H9 (cell line): ENCODE measurements around the gene COL4A2. TPM values are rescaled to one million over a fixed set of nuclear protein-coding genes. Genes with fewer than 3 reads are reported as not detected.

ENCODE experiments used
- DNase-seq: peaks from one replicate; pipeline ENCODE4 v3.0.0-alpha.2; 2017
- H2AFZ ChIP-seq: one replicate; pipeline ENCODE4 v1.6.1; 2013; ENCODE audit warnings: mild to moderate bottlenecking, low read length, control low read depth, moderate library complexity
- H2AK5ac ChIP-seq: 2 replicates; pipeline ENCODE4 v1.6.1; 2013; ENCODE audit warnings: low read length, control low read depth, mixed read lengths; ENCODE audit not compliant: insufficient read length
- H2BK120ac ChIP-seq: one replicate; pipeline ENCODE4 v1.6.1; 2013; ENCODE audit warnings: low read depth, mild to moderate bottlenecking, low read length, control low read depth, inconsistent platforms; ENCODE audit not compliant: poor library complexity, severe bottlenecking
- H2BK12ac ChIP-seq: 2 replicates; pipeline ENCODE4 v1.6.1; 2013; ENCODE audit warnings: low read length, control low read depth, mixed read lengths, low read depth; ENCODE audit not compliant: insufficient read length
- H2BK15ac ChIP-seq: 2 replicates; pipeline ENCODE4 v1.6.1; 2013; ENCODE audit warnings: low read depth, low read length, control low read depth
- H2BK20ac ChIP-seq: one replicate; pipeline ENCODE4 v1.6.1; 2013; ENCODE audit warnings: low read depth, mild to moderate bottlenecking, low read length, control low read depth, inconsistent platforms; ENCODE audit not compliant: poor library complexity, severe bottlenecking
- H2BK5ac ChIP-seq: 2 replicates; pipeline ENCODE4 v1.6.1; 2013; ENCODE audit warnings: low read length, control low read depth, mixed read lengths; ENCODE audit not compliant: insufficient read length
- H3K14ac ChIP-seq: 2 replicates; pipeline ENCODE4 v1.6.1; 2013; ENCODE audit warnings: low read length, control low read depth; ENCODE audit not compliant: insufficient read depth
- H3K18ac ChIP-seq: 2 replicates; pipeline ENCODE4 v1.6.1; 2013; ENCODE audit warnings: low read depth, mild to moderate bottlenecking, mixed read lengths, low read length, control low read depth; ENCODE audit not compliant: insufficient read length
- H3K23ac ChIP-seq: 2 replicates; pipeline ENCODE4 v1.6.1; 2013; ENCODE audit warnings: low read length, control low read depth, mixed read lengths, low read depth; ENCODE audit not compliant: insufficient read length
- H3K23me2 ChIP-seq: 2 replicates; pipeline ENCODE4 v1.6.1; 2013; ENCODE audit warnings: low read depth, mild to moderate bottlenecking, mixed read lengths, low read length, control low read depth; ENCODE audit not compliant: insufficient read length, poor library complexity, severe bottlenecking
- H3K27ac ChIP-seq: 2 replicates; pipeline ENCODE4 v1.5.1; 2013; ENCODE audit warnings: low read length, control low read depth, mixed read lengths, low read depth; ENCODE audit not compliant: insufficient read length
- H3K27me3 ChIP-seq: 2 replicates; pipeline ENCODE4 v1.6.1; 2013; ENCODE audit warnings: low read length, control low read depth, inconsistent platforms; ENCODE audit not compliant: insufficient read depth
- H3K4ac ChIP-seq: 2 replicates; pipeline ENCODE4 v1.6.1; 2013; ENCODE audit warnings: low read depth, mild to moderate bottlenecking, control low read depth, inconsistent platforms, low read length, moderate library complexity
- H3K4me1 ChIP-seq: 2 replicates; pipeline ENCODE4 v1.6.1; 2013; ENCODE audit warnings: low read length, control low read depth, inconsistent platforms; ENCODE audit not compliant: insufficient read depth
- H3K4me2 ChIP-seq: 2 replicates; pipeline ENCODE4 v1.6.1; 2013; ENCODE audit warnings: low read length, control low read depth, mixed read lengths; ENCODE audit not compliant: insufficient read length, insufficient read depth
- H3K56ac ChIP-seq: 2 replicates; pipeline ENCODE4 v1.6.1; 2013; ENCODE audit warnings: low read depth, mild to moderate bottlenecking, mixed read lengths, low read length, control low read depth; ENCODE audit not compliant: insufficient read length
- H3K79me1 ChIP-seq: 2 replicates; pipeline ENCODE4 v1.6.1; 2013; ENCODE audit warnings: low read depth, mild to moderate bottlenecking, moderate library complexity, low read length, control low read depth, inconsistent platforms; ENCODE audit not compliant: insufficient read depth, poor library complexity, severe bottlenecking
- H3K79me2 ChIP-seq: 2 replicates; pipeline ENCODE4 v1.6.1; 2013; ENCODE audit warnings: low read length, control low read depth, inconsistent platforms; ENCODE audit not compliant: insufficient read depth
- H3K9ac ChIP-seq: 2 replicates; pipeline ENCODE4 v1.6.1; 2013; ENCODE audit warnings: low read length, control low read depth, mixed read lengths; ENCODE audit not compliant: insufficient read length; ENCODE audit errors: extremely low read depth
- H3K9me3 ChIP-seq: one replicate; pipeline ENCODE4 v1.6.1; 2013; ENCODE audit warnings: low read depth, low read length, inconsistent platforms; ENCODE audit not compliant: control insufficient read depth
- H3T11ph ChIP-seq: one replicate; pipeline ENCODE4 v1.6.1; 2013; ENCODE audit warnings: mild to moderate bottlenecking, low read length, control low read depth, inconsistent platforms
- H4K20me1 ChIP-seq: one replicate; pipeline ENCODE4 v1.6.1; 2013; ENCODE audit not compliant: control insufficient read depth, insufficient read length, insufficient read depth
- H4K5ac ChIP-seq: 2 replicates; pipeline ENCODE4 v1.6.1; 2013; ENCODE audit warnings: low read depth, mild to moderate bottlenecking, mixed read lengths, low read length, control low read depth; ENCODE audit not compliant: insufficient read length
- H4K8ac ChIP-seq: replicated peaks from 2 replicates; pipeline ENCODE4 v1.6.1; 2013; ENCODE audit warnings: low read length, control low read depth, mixed read lengths, low read depth; ENCODE audit not compliant: insufficient read length
- H4K91ac ChIP-seq: 2 replicates; pipeline ENCODE4 v1.6.1; 2013; ENCODE audit warnings: low read depth, mild to moderate bottlenecking, moderate library complexity, mixed read lengths, low read length, control low read depth; ENCODE audit not compliant: insufficient read length
- H3K27ac Mint-ChIP-seq, 3 experiments: 2 replicates in 2 of 3; 3 replicates in 1 of 3; pipeline ENCODE4 v1.8.0; 2020 to 2021; ENCODE audit warnings: mixed read lengths in 3 of 3, mild to moderate bottlenecking in 1 of 3, moderate library complexity in 1 of 3
- H3K27me3 Mint-ChIP-seq: 2 replicates; pipeline ENCODE4 v1.8.0; 2021; ENCODE audit warnings: low read depth, mild to moderate bottlenecking, moderate library complexity, mixed read lengths
- H3K36me3 Mint-ChIP-seq, 3 experiments: 2 replicates in 2 of 3; 3 replicates in 1 of 3; pipeline ENCODE4 v1.8.0; 2020 to 2021; ENCODE audit warnings: low read depth in 3 of 3, mixed read lengths in 3 of 3; ENCODE audit not compliant: insufficient read depth in 1 of 3
- H3K4me1 Mint-ChIP-seq, 2 experiments: 2 replicates each; pipeline ENCODE4 v1.8.0; 2020; ENCODE audit warnings: mixed read lengths in 2 of 2
- H3K4me3 Mint-ChIP-seq, 2 experiments: 2 replicates in 1 of 2; 3 replicates in 1 of 2; pipeline ENCODE4 v1.8.0; 2020 to 2021; ENCODE audit warnings: mild to moderate bottlenecking in 2 of 2, mixed read lengths in 2 of 2, moderate library complexity in 1 of 2
- H3K9me3 Mint-ChIP-seq, 2 experiments: 2 replicates in 1 of 2; 3 replicates in 1 of 2; pipeline ENCODE4 v1.8.0; 2020; ENCODE audit warnings: mild to moderate bottlenecking in 2 of 2, mixed read lengths in 2 of 2, moderate library complexity in 1 of 2
- CTCF ChIP-seq: fragments of 200-600 bp; sonication (generic); conservative IDR thresholded peaks from 3 replicates; pipeline ENCODE4 v1.8.0; 2021; ENCODE audit warnings: antibody characterized with exemption, mild to moderate bottlenecking
- WGBS: extraction: QIAGEN DNeasy Blood & Tissue Kit; methylation state at CpG from one replicate; pipeline ENCODE4 v1.1.7; 2013; ENCODE audit warnings: missing lambda C conversion rate, low lambda C conversion rate, mixed read lengths; ENCODE audit not compliant: insufficient read length; ENCODE audit errors: extremely low coverage; 5-methylcytosine and 5-hydroxymethylcytosine counted together
- total RNA-seq: library from RNA; stranded (reverse); gene quantifications from 2 replicates; pipeline ENCODE4 v1.2.1, GENCODE V29; 2021

The COL4A2 gene
- total RNA-seq, 1 experiment from 2014 or later = 76.5 TPM

GRCh38 chr13:110307767-110308655 is 927 bp downstream of the COL4A2 start:
- no peak overlapping the region for H4K8ac ChIP-seq
- no peak overlapping the region for H2BK15ac ChIP-seq
- no peak overlapping the region for H2BK12ac ChIP-seq
- H3K27me3 ChIP-seq = no peaks in the 10 kb centered on the region; the same call in 1 of the 2 replicates
- peak overlapping the region; percentile 80 for H3K4me2 ChIP-seq
- Mint-ChIP-seq H3K36me3 (peaks cover 6 to 16% (median 10%) of the 10 kb centered on the region in 3 experiments), H3K9me3 (no peaks in the 10 kb centered on the region; a peak in 1 of 5 replicates), H3K27me3 (peaks cover 31% of the 10 kb centered on the region), H3K4me1 (peaks cover 25 to 34% of the 10 kb centered on the region in 2 experiments), H3K4me3 (peak overlapping the region; percentile 78 to 96), H3K27ac (peak overlapping the region in 2 of 3 experiments; percentile 92 to 93; a peak in 4 of 7 replicates)
- peak; percentile 51 for DNase-seq
- H3K27ac ChIP-seq = no peak overlapping the region
- H3K23ac ChIP-seq = no peak overlapping the region
- H2BK5ac ChIP-seq = no peak overlapping the region
- TF ChIP-seq CTCF = no peak
- peak overlapping the region; percentile 48 for H3K9ac ChIP-seq
- H3K18ac ChIP-seq = peak overlapping the region; percentile 15
- WGBS = no CpG with 5 or more reads among the region's 64 CpGs
- H3K79me2 ChIP-seq = no peaks in the 10 kb centered on the region; the same call in 1 of the 2 replicates
- no peak overlapping the region for H2BK20ac ChIP-seq
- H3K79me1 ChIP-seq = no peaks in the 10 kb centered on the region
- H3K14ac ChIP-seq = peak overlapping the region; percentile 75; the same call in 1 of the 2 replicates
- H4K20me1 ChIP-seq = no peaks in the 10 kb centered on the region
- H3K56ac ChIP-seq = no peak overlapping the region
- H3K23me2 ChIP-seq = peaks cover 20% of the 10 kb centered on the region
- no peak overlapping the region for H4K5ac ChIP-seq
- no peaks in the 10 kb centered on the region for H3K9me3 ChIP-seq
- no peak overlapping the region for H2AK5ac ChIP-seq
- H2AFZ ChIP-seq = no peak overlapping the region
- H3K4me1 ChIP-seq = no peaks in the 10 kb centered on the region
- H3K4ac ChIP-seq = no peak overlapping the region
- no peak overlapping the region for H3T11ph ChIP-seq
- H4K91ac ChIP-seq = no peak overlapping the region
- H2BK120ac ChIP-seq = no peak overlapping the region
